HEK293 (cell line): ENCODE measurements around the gene GNAQ.

Experiments
- CTCF ChIA-PET: fragments of 350-600 bp; formaldehyde crosslinking; extraction: SDS; loops from one replicate; lab custom pipeline; 2021; ENCODE audit warnings: antibody characterized with exemption; lab: Yijun Ruan, JAX
- POLR2A ChIA-PET: fragments of 300-600 bp; formaldehyde crosslinking; extraction: SDS; loops from one replicate; lab custom pipeline; 2020; ENCODE audit warnings: antibody characterized with exemption, inconsistent platforms; lab: Yijun Ruan, JAX
- H3K27ac ChIP-seq: fragments of 200-500 bp; sonication (Bioruptor generic); 2 replicates; pipeline ENCODE4 v1.5.1; 2014; ENCODE audit warnings: low read depth, low read length, control low read depth, inconsistent platforms; ENCODE audit errors: extremely low read depth
- H3K36me3 ChIP-seq, 2 experiments: fragments of 200-500 bp in 1 of 2; sonication (Bioruptor generic) in 1 of 2; 1 replicate in 1 of 2; 2 replicates in 1 of 2; pipeline ENCODE4 v1.5.1; 2014 to 2017; ENCODE audit warnings: inconsistent platforms in 2 of 2, low read length in 2 of 2; ENCODE audit not compliant: control insufficient read depth in 2 of 2, insufficient read depth in 1 of 2
- H3K4me1 ChIP-seq: fragments of 200-500 bp; sonication (Bioruptor generic); 2 replicates; pipeline ENCODE4 v1.5.1; 2014; ENCODE audit warnings: mild to moderate bottlenecking, low read length, inconsistent platforms; ENCODE audit not compliant: control insufficient read depth, insufficient read depth
- H3K4me3 ChIP-seq: 2 replicates; pipeline ENCODE4 v1.5.1; 2011; ENCODE audit warnings: low read depth, mild to moderate bottlenecking, control low read depth, low read length, moderate library complexity
- H3K9me3 ChIP-seq: fragments of 200-500 bp; sonication (Bioruptor generic); 2 replicates; pipeline ENCODE4 v1.5.1; 2014; ENCODE audit warnings: low read depth, low read length, inconsistent platforms; ENCODE audit not compliant: control insufficient read depth, insufficient read depth
- BCL11A ChIP-seq: fragments of 450-650 bp; formaldehyde crosslinking; IDR thresholded peaks from 2 replicates; pipeline ENCODE4 v1.5.1; 2016; ENCODE audit warnings: low read depth, missing biosample characterization, missing genetic modification characterization
- GLIS1 ChIP-seq: fragments of 450-650 bp; formaldehyde crosslinking; IDR thresholded peaks from 2 replicates; pipeline ENCODE4 v1.5.1; 2016; ENCODE audit warnings: missing biosample characterization, missing genetic modification characterization
- MYNN ChIP-seq: fragments of 450-650 bp; formaldehyde crosslinking; IDR thresholded peaks from 2 replicates; pipeline ENCODE4 v1.5.1; 2016; ENCODE audit warnings: missing biosample characterization, missing genetic modification characterization, borderline replicate concordance
- OVOL3 ChIP-seq: fragments of 450-650 bp; formaldehyde crosslinking; IDR thresholded peaks from 2 replicates; pipeline ENCODE4 v1.5.1; 2016; ENCODE audit warnings: missing biosample characterization, missing genetic modification characterization
- SP3 ChIP-seq: fragments of 450-650 bp; formaldehyde crosslinking; IDR thresholded peaks from 2 replicates; pipeline ENCODE4 v1.5.1; 2016; ENCODE audit warnings: missing biosample characterization, missing genetic modification characterization
- TCF7L2 ChIP-seq: IDR thresholded peaks from 2 replicates; pipeline ENCODE4 v1.6.1; 2011; ENCODE audit warnings: low read depth, mild to moderate bottlenecking, inconsistent platforms, low read length, moderate library complexity, borderline replicate concordance
- ZBTB48 ChIP-seq: fragments of 450-650 bp; formaldehyde crosslinking; IDR thresholded peaks from 2 replicates; pipeline ENCODE4 v1.5.1; 2016; ENCODE audit warnings: missing biosample characterization, missing genetic modification characterization
- ZFP69B ChIP-seq: fragments of 450-650 bp; formaldehyde crosslinking; IDR thresholded peaks from 2 replicates; pipeline ENCODE4 v1.5.1; 2016; ENCODE audit warnings: missing biosample characterization, missing genetic modification characterization
- ZNF221 ChIP-seq: fragments of 450-650 bp; formaldehyde crosslinking; IDR thresholded peaks from 2 replicates; pipeline ENCODE4 v1.5.1; 2017; ENCODE audit warnings: missing biosample characterization, missing genetic modification characterization, borderline replicate concordance
- ZNF530 ChIP-seq: fragments of 450-650 bp; formaldehyde crosslinking; IDR thresholded peaks from 2 replicates; pipeline ENCODE4 v1.5.1; 2016; ENCODE audit warnings: low read depth, missing biosample characterization, missing genetic modification characterization
- ZNF548 ChIP-seq: fragments of 450-650 bp; formaldehyde crosslinking; IDR thresholded peaks from 2 replicates; pipeline ENCODE4 v1.5.1; 2016; ENCODE audit warnings: missing biosample characterization, missing genetic modification characterization
- ZNF596 ChIP-seq: fragments of 450-650 bp; IDR thresholded peaks from 2 replicates; pipeline ENCODE4 v1.5.0; 2018; ENCODE audit warnings: missing biosample characterization, mild to moderate bottlenecking, missing genetic modification characterization, moderate library complexity
- ZNF621 ChIP-seq: fragments of 450-650 bp; formaldehyde crosslinking; IDR thresholded peaks from 2 replicates; pipeline ENCODE4 v1.5.1; 2017; ENCODE audit warnings: missing biosample characterization, missing genetic modification characterization
- ZNF624 ChIP-seq: fragments of 450-650 bp; formaldehyde crosslinking; IDR thresholded peaks from 2 replicates; pipeline ENCODE4 v1.5.1; 2017; ENCODE audit warnings: missing biosample characterization, missing genetic modification characterization
- ZNF777 ChIP-seq: fragments of 450-650 bp; formaldehyde crosslinking; IDR thresholded peaks from 2 replicates; pipeline ENCODE4 v1.5.1; 2017; ENCODE audit warnings: missing biosample characterization, missing genetic modification characterization, borderline replicate concordance
- ZNF791 ChIP-seq: fragments of 450-650 bp; formaldehyde crosslinking; IDR thresholded peaks from 2 replicates; pipeline ENCODE4 v1.5.1; 2016; ENCODE audit warnings: missing biosample characterization, missing genetic modification characterization
- TF ChIP-seq, protein P1 (sequence below): fragments of 450-650 bp; IDR thresholded peaks from 2 replicates; pipeline ENCODE4 v1.5.1; 2018; ENCODE audit warnings: missing biosample characterization, mild to moderate bottlenecking, missing genetic modification characterization
- TF ChIP-seq, protein P2 (sequence below): fragments of 450-650 bp; formaldehyde crosslinking; IDR thresholded peaks from 2 replicates; pipeline ENCODE4 v1.5.1; 2016; ENCODE audit warnings: missing biosample characterization, missing genetic modification characterization
- TF ChIP-seq, protein P3 (sequence below): fragments of 450-650 bp; formaldehyde crosslinking; conservative IDR thresholded peaks from 2 replicates; pipeline ENCODE4 v1.5.1; 2016; ENCODE audit warnings: low read depth, missing biosample characterization, missing genetic modification characterization

Gene GNAQ

DNA sequence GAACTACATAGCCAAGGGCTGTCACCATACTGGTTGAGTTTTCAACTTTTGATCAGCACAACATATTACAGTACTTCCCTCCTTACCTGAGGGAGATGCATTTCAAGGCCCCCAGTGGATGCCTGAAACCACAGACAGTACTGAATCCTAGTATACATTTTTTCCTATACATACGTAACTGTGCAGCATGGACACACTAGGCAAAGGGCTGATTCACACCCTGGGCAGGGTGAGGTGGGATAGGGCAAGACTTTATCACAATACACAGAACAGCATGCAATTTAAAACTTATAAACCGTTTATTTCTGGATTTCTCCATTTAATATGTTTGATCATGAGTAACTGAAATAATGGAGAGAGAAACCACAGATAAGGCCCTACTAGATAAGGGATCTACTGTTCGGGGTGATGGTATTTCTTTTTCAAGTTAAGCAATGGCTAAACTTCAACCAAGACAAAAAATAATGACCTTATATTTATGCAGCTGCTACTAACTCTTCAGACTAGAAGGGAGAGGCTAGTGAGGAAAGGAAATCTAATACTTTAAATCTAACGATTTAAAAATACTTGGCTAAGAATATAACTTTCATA, 196.6 kb downstream of the GNAQ start:
- TF ChIP-seq MYNN (no peak), ZNF624 (tag by site-specific recombination) (no peak), OVOL3 (no peak), TCF7L2 (no peak), ZNF548 (tag by site-specific recombination) (no peak), ZNF791 (tag by site-specific recombination) (no peak), ZNF221 (no peak)
- TF ChIP-seq, protein P1, sequence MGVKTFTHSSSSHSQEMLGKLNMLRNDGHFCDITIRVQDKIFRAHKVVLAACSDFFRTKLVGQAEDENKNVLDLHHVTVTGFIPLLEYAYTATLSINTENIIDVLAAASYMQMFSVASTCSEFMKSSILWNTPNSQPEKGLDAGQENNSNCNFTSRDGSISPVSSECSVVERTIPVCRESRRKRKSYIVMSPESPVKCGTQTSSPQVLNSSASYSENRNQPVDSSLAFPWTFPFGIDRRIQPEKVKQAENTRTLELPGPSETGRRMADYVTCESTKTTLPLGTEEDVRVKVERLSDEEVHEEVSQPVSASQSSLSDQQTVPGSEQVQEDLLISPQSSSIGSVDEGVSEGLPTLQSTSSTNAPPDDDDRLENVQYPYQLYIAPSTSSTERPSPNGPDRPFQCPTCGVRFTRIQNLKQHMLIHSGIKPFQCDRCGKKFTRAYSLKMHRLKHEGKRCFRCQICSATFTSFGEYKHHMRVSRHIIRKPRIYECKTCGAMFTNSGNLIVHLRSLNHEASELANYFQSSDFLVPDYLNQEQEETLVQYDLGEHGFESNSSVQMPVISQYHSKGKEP (tag by site-specific recombination), result no peak
- TF ChIP-seq, protein P2, sequence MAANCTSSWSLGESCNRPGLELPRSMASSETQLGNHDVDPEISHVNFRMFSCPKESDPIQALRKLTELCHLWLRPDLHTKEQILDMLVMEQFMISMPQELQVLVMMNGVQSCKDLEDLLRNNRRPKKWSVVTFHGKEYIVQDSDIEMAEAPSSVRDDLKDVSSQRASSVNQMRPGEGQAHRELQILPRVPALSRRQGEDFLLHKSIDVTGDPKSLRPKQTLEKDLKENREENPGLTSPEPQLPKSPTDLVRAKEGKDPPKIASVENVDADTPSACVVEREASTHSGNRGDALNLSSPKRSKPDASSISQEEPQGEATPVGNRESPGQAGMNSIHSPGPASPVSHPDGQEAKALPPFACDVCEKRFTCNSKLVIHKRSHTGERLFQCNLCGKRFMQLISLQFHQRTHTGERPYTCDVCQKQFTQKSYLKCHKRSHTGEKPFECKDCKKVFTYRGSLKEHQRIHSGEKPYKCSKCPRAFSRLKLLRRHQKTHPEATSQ (tag by site-specific recombination), result no peak
- no peaks in the 10 kb centered on the region for H3K4me1 ChIP-seq
- no peak overlapping the region for H3K4me3 ChIP-seq
- H3K27ac ChIP-seq, result no peak overlapping the region
- ChIA-PET POLR2A (no interaction called here), CTCF (interaction anchor here (0.7 kb wide), 1 partner anchor 452 kb away, joined by 3 read pairs; no protein-coding TSS in a partner anchor)
- no peaks in the 10 kb centered on the region for H3K9me3 ChIP-seq
- no peaks in the 10 kb centered on the region for H3K36me3 ChIP-seq

DNA sequence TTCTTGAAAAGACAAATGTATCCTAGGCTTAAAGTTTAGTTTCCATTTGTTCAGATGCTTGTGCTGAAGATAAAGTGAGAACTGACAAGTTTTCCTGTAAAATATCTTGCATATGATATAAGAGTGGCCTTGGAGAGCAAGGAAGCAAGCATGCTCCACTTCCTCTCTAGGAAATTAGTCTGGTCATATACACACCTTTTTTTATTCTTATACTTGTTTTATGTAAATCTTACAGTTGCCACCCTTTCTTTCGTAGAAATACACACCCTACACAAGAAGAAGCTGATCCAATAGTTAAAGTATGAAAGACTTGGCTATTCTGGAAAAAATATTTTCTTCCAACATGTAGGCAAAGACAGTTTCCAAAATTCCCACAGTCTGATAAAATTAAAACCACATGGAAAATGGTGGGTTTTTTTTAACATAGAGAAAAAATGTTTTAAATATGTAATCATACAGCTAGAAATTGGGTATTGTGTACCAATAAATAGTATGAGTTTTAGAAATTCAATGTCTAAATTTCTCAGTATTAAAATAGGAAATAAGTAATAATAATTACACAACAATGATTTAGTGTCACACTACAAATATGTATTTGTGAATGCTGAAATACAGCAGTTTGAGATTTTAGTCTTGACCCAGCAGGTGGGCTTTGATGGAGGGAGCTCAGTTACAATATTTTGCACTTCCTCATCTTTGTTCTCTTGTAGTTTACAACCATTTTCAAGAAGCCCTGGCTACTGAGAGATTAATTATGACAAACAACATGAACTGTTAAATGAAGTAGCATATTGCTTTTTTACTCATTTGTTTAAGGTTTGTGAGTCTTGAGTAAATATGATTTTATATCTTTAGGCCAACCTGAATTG, 197.8 kb downstream of the GNAQ start:
- H3K4me1 ChIP-seq, result no peaks in the 10 kb centered on the region
- no peaks in the 10 kb centered on the region for H3K36me3 ChIP-seq
- no peak overlapping the region for H3K4me3 ChIP-seq
- no peak for TF ChIP-seq ZNF596
- no peak for TF ChIP-seq ZFP69B (tag by site-specific recombination)
- TF ChIP-seq ZNF777 (tag by site-specific recombination), result no peak
- TF ChIP-seq, all 188 proteins: peak for 0
- Histone ChIP-seq H3K27ac (no peak overlapping the region), H3K9me3 (no peaks in the 10 kb centered on the region)
- CTCF ChIA-PET, result interaction anchor here (0.7 to 1.5 kb wide), 5 partner anchors 29 to 451 kb away, joined by 3 to 7 read pairs (median 3); no protein-coding TSS in a partner anchor
- POLR2A ChIA-PET, result no interaction called here

DNA sequence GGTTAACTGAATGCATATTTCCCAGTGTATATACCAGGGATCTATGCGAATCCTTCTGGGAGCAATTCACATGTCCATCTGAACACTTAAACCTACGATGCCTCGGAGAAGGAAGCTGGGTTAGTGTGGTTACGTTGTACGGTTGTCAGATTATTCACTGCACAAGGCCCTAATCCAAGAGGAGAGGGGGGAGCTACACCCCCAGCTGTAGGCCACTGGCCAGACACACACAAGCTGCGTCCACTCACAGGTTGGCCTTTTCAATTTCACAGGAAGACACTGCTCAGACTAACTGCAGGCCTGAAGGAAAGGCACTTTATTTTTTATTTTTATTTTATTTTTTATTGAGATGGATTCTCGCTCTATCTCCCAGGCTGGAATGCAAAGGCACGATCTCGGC, 199.0 kb downstream of the GNAQ start:
- H3K4me1 ChIP-seq, result no peaks in the 10 kb centered on the region
- H3K36me3 ChIP-seq, result no peaks in the 10 kb centered on the region
- no peak overlapping the region for H3K4me3 ChIP-seq
- no peak overlapping the region for H3K27ac ChIP-seq
- POLR2A ChIA-PET, result interaction anchor here (0.6 kb wide), 1 partner anchor 10 kb away, joined by 3 read pairs; no protein-coding TSS in a partner anchor
- no peaks in the 10 kb centered on the region for H3K9me3 ChIP-seq
- TF ChIP-seq SP3 (tag by site-specific recombination) (no peak), GLIS1 (tag by site-specific recombination) (no peak), ZBTB48 (no peak), ZNF530 (tag by site-specific recombination) (no peak), BCL11A (tag by site-specific recombination) (no peak), ZNF621 (no peak), ZFP69B (tag by site-specific recombination) (no peak)
- TF ChIP-seq, protein P3, sequence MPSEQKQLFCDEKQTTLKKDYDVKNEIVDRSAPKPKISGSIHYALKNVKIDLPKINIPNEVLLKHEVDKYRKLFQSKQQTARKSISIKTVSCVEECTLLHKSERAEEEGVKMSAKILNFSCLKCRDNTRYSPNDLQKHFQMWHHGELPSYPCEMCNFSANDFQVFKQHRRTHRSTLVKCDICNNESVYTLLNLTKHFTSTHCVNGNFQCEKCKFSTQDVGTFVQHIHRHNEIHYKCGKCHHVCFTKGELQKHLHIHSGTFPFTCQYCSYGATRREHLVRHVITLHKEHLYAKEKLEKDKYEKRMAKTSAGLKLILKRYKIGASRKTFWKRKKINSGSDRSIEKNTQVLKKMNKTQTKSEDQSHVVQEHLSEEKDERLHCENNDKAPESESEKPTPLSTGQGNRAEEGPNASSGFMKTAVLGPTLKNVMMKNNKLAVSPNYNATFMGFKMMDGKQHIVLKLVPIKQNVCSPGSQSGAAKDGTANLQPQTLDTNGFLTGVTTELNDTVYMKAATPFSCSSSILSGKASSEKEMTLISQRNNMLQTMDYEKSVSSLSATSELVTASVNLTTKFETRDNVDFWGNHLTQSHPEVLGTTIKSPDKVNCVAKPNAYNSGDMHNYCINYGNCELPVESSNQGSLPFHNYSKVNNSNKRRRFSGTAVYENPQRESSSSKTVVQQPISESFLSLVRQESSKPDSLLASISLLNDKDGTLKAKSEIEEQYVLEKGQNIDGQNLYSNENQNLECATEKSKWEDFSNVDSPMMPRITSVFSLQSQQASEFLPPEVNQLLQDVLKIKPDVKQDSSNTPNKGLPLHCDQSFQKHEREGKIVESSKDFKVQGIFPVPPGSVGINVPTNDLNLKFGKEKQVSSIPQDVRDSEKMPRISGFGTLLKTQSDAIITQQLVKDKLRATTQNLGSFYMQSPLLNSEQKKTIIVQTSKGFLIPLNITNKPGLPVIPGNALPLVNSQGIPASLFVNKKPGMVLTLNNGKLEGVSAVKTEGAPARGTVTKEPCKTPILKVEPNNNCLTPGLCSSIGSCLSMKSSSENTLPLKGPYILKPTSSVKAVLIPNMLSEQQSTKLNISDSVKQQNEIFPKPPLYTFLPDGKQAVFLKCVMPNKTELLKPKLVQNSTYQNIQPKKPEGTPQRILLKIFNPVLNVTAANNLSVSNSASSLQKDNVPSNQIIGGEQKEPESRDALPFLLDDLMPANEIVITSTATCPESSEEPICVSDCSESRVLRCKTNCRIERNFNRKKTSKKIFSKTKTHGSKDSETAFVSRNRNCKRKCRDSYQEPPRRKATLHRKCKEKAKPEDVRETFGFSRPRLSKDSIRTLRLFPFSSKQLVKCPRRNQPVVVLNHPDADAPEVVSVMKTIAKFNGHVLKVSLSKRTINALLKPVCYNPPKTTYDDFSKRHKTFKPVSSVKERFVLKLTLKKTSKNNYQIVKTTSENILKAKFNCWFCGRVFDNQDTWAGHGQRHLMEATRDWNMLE (tag by site-specific recombination), result no peak
- CTCF ChIA-PET, result interaction anchor here (0.6 to 1.2 kb wide), 5 partner anchors 22 to 389 kb away, joined by 3 to 4 read pairs (median 3); no protein-coding TSS in a partner anchor
